Type B pancreatic cell (in vitro differentiated cells): ENCODE data around the gene LUZP2. TPM values are rescaled to one million over a fixed set of nuclear protein-coding genes. Genes with fewer than 3 reads are reported as not detected.
"Not testable (repeated sequence)": the region's sequence is repeated elsewhere in the genome, so short reads cannot be mapped to it uniquely, and the experiment has no call there.

Experiments used
- DNase-seq: peaks from one replicate; pipeline ENCODE4 v3.0.0; 2021; ENCODE audit warnings: mixed read lengths; ENCODE audit not compliant: unreplicated experiment; ENCODE audit errors: extremely low spot score
- H3K27ac Mint-ChIP-seq: 2 replicates; pipeline ENCODE4 v1.8.0; 2021; ENCODE audit warnings: mild to moderate bottlenecking, mixed read lengths
- H3K27me3 Mint-ChIP-seq: 2 replicates; pipeline ENCODE4 v1.8.0; 2021; ENCODE audit warnings: mixed read lengths
- H3K36me3 Mint-ChIP-seq: 2 replicates; pipeline ENCODE4 v1.8.0; 2021; ENCODE audit warnings: mixed read lengths
- H3K4me1 Mint-ChIP-seq: one replicate; pipeline ENCODE4 v1.8.0; 2021; ENCODE audit warnings: mixed read lengths; ENCODE audit not compliant: unreplicated experiment
- H3K4me3 Mint-ChIP-seq: 2 replicates; pipeline ENCODE4 v1.8.0; 2021; ENCODE audit warnings: mild to moderate bottlenecking, mixed read lengths
- H3K9me3 Mint-ChIP-seq: 2 replicates; pipeline ENCODE4 v1.8.0; 2021; ENCODE audit warnings: mixed read lengths
- CTCF ChIP-seq: fragments of 200-600 bp; sonication (generic); conservative IDR thresholded peaks from 2 replicates; pipeline ENCODE4 v1.5.0; 2021; ENCODE audit warnings: antibody characterized with exemption, mild to moderate bottlenecking
- total RNA-seq: library from RNA; stranded (reverse); gene quantifications from 2 replicates; pipeline ENCODE4 v1.2.1, GENCODE V29; 2021; ENCODE audit warnings: low replicate concordance

The LUZP2 gene
- total RNA-seq, 1 donor from 2014 or later: 6.5 TPM

- H3K27me3 Mint-ChIP-seq: no peaks in the 10 kb centered on the region
- H3K27ac Mint-ChIP-seq: no peak overlapping the region
- H3K4me1 Mint-ChIP-seq: no peaks in the 10 kb centered on the region
- no peak overlapping the region for H3K4me3 Mint-ChIP-seq
- TF ChIP-seq CTCF: no peak
- no peaks in the 10 kb centered on the region for H3K9me3 Mint-ChIP-seq
- DNase-seq: no peak
- peaks cover 3% of the 10 kb centered on the region for H3K36me3 Mint-ChIP-seq
These were observed 468.9 kb downstream of the LUZP2 start for GRCh38 chr11:24965748-24966147.

GRCh38 chr11:24993903-24994302 is 497.1 kb downstream of the LUZP2 start:
- not testable (repeated sequence) for H3K36me3 Mint-ChIP-seq, H3K27me3 Mint-ChIP-seq, H3K4me3 Mint-ChIP-seq, DNase-seq, H3K9me3 Mint-ChIP-seq, H3K4me1 Mint-ChIP-seq, H3K27ac Mint-ChIP-seq

- not testable (repeated sequence) for H3K9me3 Mint-ChIP-seq, H3K4me1 Mint-ChIP-seq, H3K27me3 Mint-ChIP-seq, H3K4me3 Mint-ChIP-seq, H3K36me3 Mint-ChIP-seq, DNase-seq, H3K27ac Mint-ChIP-seq
These were observed 503.1 kb downstream of the LUZP2 start for GRCh38 chr11:24999929-25000328.

GRCh38 chr11:25037431-25037830 is 540.6 kb downstream of the LUZP2 start:
- H3K36me3 Mint-ChIP-seq: no peaks in the 10 kb centered on the region
- H3K27ac Mint-ChIP-seq: no peak overlapping the region
- H3K4me3 Mint-ChIP-seq: no peak overlapping the region
- no peak for TF ChIP-seq CTCF
- no peaks in the 10 kb centered on the region for H3K27me3 Mint-ChIP-seq
- DNase-seq: no peak
- no peaks in the 10 kb centered on the region for H3K4me1 Mint-ChIP-seq
- H3K9me3 Mint-ChIP-seq: no peaks in the 10 kb centered on the region

GRCh38 chr11:25038131-25038530 is 541.3 kb downstream of the LUZP2 start:
- H3K4me3 Mint-ChIP-seq: no peak overlapping the region
- DNase-seq: no peak
- H3K36me3 Mint-ChIP-seq: no peaks in the 10 kb centered on the region
- no peaks in the 10 kb centered on the region for H3K4me1 Mint-ChIP-seq
- no peak for TF ChIP-seq CTCF
- no peaks in the 10 kb centered on the region for H3K9me3 Mint-ChIP-seq
- no peaks in the 10 kb centered on the region for H3K27me3 Mint-ChIP-seq
- no peak overlapping the region for H3K27ac Mint-ChIP-seq

GRCh38 chr11:25039165-25039564 is 542.3 kb downstream of the LUZP2 start:
- TF ChIP-seq CTCF: no peak
- H3K36me3 Mint-ChIP-seq: no peaks in the 10 kb centered on the region

GRCh38 chr11:25048632-25049031 is 551.8 kb downstream of the LUZP2 start:
- Mint-ChIP-seq H3K4me1 (no peaks in the 10 kb centered on the region), H3K27ac (no peak overlapping the region), H3K9me3 (no peaks in the 10 kb centered on the region), H3K36me3 (no peaks in the 10 kb centered on the region), H3K4me3 (no peak overlapping the region), H3K27me3 (no peaks in the 10 kb centered on the region)
- no peak for DNase-seq
- no peak for TF ChIP-seq CTCF

More at GRCh38 chr11:25039165-25039564, 542.3 kb downstream of the LUZP2 start:
- H3K9me3 Mint-ChIP-seq: no peaks in the 10 kb centered on the region
- no peak overlapping the region for H3K4me3 Mint-ChIP-seq
- DNase-seq: no peak
- H3K4me1 Mint-ChIP-seq: no peaks in the 10 kb centered on the region
- no peak overlapping the region for H3K27ac Mint-ChIP-seq
- no peaks in the 10 kb centered on the region for H3K27me3 Mint-ChIP-seq
